ENCODE measurements around the gene PRRC2B.

Gene PRRC2B

DNA sequence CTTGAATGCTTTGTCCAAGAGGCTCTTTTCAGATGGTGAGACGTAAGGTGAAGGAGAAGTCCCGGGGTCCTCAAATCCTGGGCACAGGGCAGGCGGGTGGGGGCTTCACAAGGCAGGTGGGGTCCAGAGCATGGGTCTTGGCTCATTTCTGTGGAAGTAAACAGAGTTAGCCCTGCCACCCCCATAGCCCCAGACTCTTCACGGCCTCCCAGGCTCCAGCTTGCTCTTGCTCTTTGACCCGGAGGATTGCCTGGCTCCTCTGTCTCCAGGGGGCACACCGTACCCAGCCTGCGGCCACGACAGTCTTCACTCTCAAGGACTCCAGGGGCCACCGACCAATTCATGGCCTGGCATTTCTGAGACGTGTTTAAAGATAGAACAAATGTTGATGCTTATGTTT lies 80.0 kb downstream of the PRRC2B start:
- TF ChIP-seq, protein P1, sequence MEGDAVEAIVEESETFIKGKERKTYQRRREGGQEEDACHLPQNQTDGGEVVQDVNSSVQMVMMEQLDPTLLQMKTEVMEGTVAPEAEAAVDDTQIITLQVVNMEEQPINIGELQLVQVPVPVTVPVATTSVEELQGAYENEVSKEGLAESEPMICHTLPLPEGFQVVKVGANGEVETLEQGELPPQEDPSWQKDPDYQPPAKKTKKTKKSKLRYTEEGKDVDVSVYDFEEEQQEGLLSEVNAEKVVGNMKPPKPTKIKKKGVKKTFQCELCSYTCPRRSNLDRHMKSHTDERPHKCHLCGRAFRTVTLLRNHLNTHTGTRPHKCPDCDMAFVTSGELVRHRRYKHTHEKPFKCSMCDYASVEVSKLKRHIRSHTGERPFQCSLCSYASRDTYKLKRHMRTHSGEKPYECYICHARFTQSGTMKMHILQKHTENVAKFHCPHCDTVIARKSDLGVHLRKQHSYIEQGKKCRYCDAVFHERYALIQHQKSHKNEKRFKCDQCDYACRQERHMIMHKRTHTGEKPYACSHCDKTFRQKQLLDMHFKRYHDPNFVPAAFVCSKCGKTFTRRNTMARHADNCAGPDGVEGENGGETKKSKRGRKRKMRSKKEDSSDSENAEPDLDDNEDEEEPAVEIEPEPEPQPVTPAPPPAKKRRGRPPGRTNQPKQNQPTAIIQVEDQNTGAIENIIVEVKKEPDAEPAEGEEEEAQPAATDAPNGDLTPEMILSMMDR (IDR thresholded peaks at IDR 0.05; ENCODE audit: low read depth, low read length) = no peak
- no peak for DNase-seq (ENCODE audit: extremely low read depth, low read depth)

DNA sequence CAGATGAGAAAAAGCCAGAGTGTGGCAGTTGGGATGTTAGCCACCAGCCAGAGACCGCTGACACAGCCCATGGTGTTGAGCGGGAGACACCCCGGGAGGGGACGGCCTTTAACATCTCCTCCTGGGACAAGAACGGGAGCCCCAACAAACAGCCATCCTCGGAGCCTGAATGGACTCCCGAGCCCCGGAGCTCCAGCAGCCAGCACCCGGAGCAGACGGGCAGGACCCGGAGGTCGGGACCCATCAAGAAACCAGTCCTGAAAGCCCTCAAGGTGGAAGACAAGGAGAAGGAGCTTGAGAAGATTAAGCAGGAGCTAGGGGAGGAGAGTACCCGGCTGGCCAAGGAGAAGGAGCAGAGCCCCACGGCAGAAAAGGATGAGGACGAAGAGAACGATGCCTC lies 80.8 kb downstream of the PRRC2B start:
- TF ChIP-seq, protein P1 (IDR thresholded peaks at IDR 0.05; ENCODE audit: low read depth, low read length) = no peak
- DNase-seq (ENCODE audit: extremely low read depth, low read depth) = no peak

DNA sequence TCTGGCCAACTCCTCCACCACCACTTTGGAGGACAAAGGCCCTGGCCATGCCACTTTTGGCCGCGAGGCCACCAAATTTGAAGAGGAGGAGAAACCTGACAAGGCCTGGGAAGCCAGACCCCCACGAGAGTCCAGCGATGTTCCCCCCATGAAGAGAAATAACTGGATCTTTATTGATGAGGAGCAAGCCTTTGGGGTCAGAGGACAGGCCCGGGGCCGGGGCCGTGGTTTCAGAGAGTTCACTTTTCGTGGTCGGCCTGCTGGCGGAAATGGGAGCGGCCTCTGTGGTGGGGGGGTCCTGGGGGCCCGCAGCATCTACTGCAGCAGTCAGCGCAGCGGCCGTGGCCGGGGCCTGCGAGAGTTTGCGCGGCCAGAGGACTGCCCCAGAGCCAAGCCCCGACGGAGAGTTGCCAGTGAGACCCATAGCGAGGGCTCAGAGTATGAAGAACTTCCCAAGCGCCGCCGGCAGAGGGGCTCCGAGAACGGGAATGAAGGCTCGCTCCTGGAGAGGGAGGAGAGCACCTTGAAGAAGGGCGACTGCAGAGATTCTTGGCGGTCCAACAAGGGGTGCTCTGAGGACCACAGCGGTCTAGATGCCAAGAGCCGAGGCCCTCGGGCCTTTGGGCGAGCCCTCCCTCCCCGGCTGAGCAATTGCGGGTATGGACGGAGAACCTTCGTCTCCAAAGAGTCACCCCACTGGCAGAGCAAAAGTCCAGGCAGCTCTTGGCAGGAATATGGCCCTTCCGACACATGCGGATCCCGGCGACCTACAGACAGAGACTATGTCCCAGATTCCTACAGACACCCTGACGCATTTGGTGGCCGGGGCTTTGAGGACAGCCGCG lies 81.4 kb downstream of the PRRC2B start:
- TF ChIP-seq, protein P1 (IDR thresholded peaks at IDR 0.05; ENCODE audit: low read depth, low read length) = no peak
- no peak for DNase-seq (ENCODE audit: extremely low read depth, low read depth)

DNA sequence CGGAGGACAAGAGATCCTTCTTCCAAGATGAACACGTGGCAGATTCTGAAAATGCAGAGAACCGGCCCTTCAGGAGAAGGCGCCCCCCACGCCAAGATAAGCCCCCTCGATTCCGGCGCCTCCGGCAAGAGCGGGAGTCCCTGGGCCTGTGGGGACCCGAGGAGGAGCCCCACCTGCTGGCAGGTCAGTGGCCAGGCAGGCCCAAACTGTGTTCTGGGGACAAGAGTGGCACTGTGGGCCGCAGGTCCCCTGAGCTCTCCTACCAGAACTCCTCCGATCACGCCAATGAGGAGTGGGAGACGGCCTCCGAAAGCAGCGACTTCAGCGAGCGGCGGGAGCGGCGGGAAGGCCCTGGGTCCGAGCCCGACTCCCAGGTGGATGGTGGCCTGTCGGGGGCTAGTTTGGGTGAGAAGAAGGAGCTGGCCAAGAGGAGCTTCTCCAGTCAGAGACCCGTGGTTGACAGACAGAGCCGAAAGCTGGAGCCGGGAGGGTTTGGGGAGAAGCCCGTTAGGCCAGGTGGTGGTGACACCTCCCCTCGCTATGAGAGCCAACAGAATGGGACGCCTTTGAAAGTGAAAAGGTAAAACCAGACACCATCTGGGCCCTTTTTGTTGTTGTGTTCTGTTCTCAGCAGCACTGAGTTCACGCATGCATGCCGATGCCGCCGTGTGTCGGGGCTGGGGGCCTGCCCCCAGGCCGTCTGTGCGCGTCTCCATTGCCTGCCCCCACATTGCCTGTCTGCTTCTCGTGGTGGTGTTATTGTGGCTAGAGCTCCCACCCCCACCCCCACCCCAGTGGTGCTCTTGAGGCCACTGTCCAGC lies 82.3 kb downstream of the PRRC2B start:
- no peak for DNase-seq (ENCODE audit: extremely low read depth, low read depth)
- TF ChIP-seq, protein P1 (IDR thresholded peaks at IDR 0.05; ENCODE audit: low read depth, low read length) = peak; percentile 38

DNA sequence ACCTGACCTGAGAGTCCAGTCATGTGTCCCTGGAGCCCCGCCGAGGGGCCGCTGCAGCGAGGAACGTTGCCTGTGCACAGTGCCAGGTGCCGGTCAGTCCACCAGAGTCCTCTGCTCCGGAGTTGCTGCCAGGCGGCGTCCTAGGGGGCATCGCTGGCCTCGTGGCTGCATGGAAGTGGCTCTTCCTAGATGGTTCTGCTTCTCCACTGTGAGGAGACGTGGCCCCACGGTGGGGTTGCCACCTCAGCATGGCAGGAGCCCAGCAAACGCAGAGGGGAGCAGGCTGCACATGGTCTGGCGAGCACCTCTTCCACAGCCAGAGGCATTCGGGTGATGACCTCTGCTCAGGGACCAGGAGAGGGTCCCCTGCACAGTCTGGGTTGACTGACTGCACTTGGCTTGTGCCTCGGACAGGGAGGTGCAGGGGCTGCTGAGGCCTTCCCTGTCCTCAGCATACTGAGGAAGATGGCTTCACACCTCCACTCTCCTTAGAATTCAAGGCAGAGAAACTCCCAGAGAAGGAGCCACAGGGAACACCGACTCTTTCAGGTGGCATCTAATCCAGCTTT lies 83.0 kb downstream of the PRRC2B start:
- TF ChIP-seq, protein P1 (IDR thresholded peaks at IDR 0.05; ENCODE audit: low read depth, low read length) = no peak

DNA sequence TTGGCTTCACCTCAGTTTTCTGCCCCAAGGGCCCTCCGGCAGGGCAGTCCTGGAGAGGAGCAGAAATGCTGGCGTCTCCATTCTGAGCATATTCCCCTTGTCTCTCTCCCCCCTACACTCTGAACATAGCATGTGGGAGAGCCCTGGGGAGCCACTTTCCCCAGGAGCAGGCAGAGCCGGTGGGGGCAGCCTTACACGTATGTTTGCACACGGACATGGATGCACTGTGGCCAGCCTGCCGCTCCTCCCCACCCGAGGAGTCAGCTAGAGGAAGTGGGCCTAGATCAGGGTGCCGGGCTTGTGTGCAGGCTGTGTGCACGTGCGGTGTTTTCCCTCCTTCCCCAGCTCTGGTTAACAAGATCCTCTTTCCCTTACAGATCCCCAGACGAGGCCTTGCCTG lies 83.5 kb downstream of the PRRC2B start:
- TF ChIP-seq, protein P1 (IDR thresholded peaks at IDR 0.05; ENCODE audit: low read depth, low read length) = no peak
- DNase-seq (ENCODE audit: extremely low read depth, low read depth) = no peak

More for the DNA sequence above, 83.0 kb downstream of the PRRC2B start:
- DNase-seq (ENCODE audit: extremely low read depth, low read depth) = no peak
